Neural crest cell (in vitro differentiated cells): Measurements from ENCODE around the gene RGS10. TPM values are rescaled to one million over a fixed set of nuclear protein-coding genes. Genes with fewer than 3 reads are reported as not detected.

Experiments used
- DNase-seq: peaks from one replicate; pipeline ENCODE4 v3.0.0; 2021; ENCODE audit warnings: low read depth, mixed read lengths, low spot score
- H3K27ac Mint-ChIP-seq: one replicate; pipeline ENCODE4 v1.8.0; 2021; ENCODE audit warnings: mild to moderate bottlenecking, mixed read lengths; ENCODE audit not compliant: unreplicated experiment
- H3K27me3 Mint-ChIP-seq: 2 replicates; pipeline ENCODE4 v1.8.0; 2021; ENCODE audit warnings: low read depth, mild to moderate bottlenecking, mixed read lengths
- H3K36me3 Mint-ChIP-seq: 2 replicates; pipeline ENCODE4 v1.8.0; 2021; ENCODE audit warnings: low read depth, mild to moderate bottlenecking, mixed read lengths
- H3K4me1 Mint-ChIP-seq: 2 replicates; pipeline ENCODE4 v1.8.0; 2021; ENCODE audit warnings: mixed read lengths
- H3K4me3 Mint-ChIP-seq: one replicate; pipeline ENCODE4 v1.8.0; 2021; ENCODE audit warnings: mild to moderate bottlenecking, mixed read lengths
- H3K9me3 Mint-ChIP-seq: 2 replicates; pipeline ENCODE4 v1.8.0; 2021; ENCODE audit warnings: mixed read lengths
- total RNA-seq: library from RNA; stranded (reverse); gene quantifications from 2 replicates; pipeline ENCODE4 v1.2.1, GENCODE V29; 2021
- TF ChIP-seq, protein P1 (sequence below): fragments of 200-600 bp; sonication (generic); conservative IDR thresholded peaks from 2 replicates; pipeline ENCODE4 v1.5.0; 2021; ENCODE audit warnings: antibody characterized with exemption, mild to moderate bottlenecking

The RGS10 gene
- total RNA-seq, 1 donor from 2014 or later = 9.5 TPM

DNA sequence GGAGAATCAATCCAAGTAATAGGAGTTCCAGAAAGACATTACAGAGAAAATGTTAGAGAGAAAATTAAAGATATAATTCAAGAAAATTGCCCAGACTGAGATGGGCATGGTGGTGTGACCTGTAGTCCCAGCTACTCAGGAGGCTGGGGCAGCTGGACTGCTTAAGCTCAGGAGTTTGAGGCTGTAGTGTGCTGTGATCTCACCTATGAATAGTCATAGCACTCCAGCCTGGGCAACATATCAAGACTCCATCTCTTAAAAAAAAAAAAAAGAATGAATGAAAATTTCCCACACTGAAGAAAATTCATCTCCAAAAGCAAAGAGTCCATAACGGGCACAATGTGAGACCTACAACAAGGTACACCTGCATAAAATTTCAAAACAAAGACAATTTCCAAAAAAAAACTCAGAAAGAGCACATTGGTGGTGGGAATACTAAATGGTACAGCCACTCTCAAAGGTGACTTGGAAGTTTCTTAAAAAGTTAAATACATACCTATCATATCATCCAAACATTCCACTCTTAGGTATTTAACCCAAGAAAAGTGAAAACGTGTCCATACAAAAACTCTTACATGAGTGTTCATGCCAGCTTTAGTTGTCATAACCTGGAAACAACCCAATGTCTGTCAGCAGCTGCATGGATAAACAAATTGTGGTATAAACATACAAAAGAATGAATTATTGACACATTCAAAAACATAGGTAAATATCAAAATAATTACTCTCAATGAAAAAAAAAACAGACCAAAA, 6.9 kb upstream of the RGS10 start:
- no peaks in the 10 kb centered on the region for H3K9me3 Mint-ChIP-seq
- H3K4me3 Mint-ChIP-seq = no peak overlapping the region
- DNase-seq = no peak
- H3K27me3 Mint-ChIP-seq = peaks cover 33% of the 10 kb centered on the region
- no peaks in the 10 kb centered on the region for H3K4me1 Mint-ChIP-seq
- no peaks in the 10 kb centered on the region for H3K36me3 Mint-ChIP-seq
- no peak overlapping the region for H3K27ac Mint-ChIP-seq
- TF ChIP-seq, protein P1, sequence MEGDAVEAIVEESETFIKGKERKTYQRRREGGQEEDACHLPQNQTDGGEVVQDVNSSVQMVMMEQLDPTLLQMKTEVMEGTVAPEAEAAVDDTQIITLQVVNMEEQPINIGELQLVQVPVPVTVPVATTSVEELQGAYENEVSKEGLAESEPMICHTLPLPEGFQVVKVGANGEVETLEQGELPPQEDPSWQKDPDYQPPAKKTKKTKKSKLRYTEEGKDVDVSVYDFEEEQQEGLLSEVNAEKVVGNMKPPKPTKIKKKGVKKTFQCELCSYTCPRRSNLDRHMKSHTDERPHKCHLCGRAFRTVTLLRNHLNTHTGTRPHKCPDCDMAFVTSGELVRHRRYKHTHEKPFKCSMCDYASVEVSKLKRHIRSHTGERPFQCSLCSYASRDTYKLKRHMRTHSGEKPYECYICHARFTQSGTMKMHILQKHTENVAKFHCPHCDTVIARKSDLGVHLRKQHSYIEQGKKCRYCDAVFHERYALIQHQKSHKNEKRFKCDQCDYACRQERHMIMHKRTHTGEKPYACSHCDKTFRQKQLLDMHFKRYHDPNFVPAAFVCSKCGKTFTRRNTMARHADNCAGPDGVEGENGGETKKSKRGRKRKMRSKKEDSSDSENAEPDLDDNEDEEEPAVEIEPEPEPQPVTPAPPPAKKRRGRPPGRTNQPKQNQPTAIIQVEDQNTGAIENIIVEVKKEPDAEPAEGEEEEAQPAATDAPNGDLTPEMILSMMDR = no peak

DNA sequence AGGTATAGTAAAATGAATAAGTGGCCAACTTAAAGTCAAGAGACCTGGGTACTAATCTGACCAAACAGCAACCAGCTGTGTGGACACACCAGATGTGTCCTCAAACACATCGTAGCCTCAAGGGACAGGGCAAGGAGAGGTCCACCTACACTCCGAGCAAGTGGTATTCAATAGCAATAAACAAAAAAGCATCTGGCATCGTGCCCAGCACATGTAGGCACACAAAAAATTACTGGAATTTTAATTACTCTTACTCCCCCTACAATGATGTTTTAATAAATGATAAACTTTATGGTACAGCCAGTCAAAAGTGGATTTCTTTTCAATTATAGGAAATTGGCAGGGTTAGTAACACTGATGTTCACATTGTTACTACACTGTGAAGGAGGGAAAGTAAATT, 3.5 kb upstream of the RGS10 start:
- no peak for DNase-seq
- Mint-ChIP-seq H3K27ac (no peak overlapping the region), H3K36me3 (no peaks in the 10 kb centered on the region), H3K9me3 (no peaks in the 10 kb centered on the region), H3K4me3 (peak overlapping the region; percentile 17), H3K27me3 (peaks cover 55% of the 10 kb centered on the region), H3K4me1 (peaks cover 12% of the 10 kb centered on the region)
- TF ChIP-seq, protein P1 = no peak

DNA sequence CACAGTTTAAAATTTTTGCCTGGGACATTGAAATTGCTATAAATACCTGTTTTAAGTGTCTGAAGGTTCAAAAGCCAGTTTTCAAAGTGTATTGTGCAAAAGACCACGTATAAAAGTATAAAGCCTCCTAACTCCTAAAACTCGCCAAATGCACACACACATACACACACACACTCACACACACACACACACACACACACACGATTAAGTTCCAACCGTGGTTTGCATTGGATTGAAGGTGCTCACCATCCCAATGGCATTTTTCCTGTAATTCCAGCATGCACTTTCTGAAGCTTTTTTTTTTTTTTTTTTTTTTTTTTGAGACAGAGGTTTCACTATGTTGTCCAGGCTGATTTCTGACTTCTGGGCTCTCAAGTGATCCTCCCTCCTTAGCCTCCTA, 2.8 kb upstream of the RGS10 start:
- DNase-seq = no peak
- Mint-ChIP-seq H3K4me3 (no peak overlapping the region), H3K36me3 (no peaks in the 10 kb centered on the region), H3K27ac (no peak overlapping the region), H3K9me3 (no peaks in the 10 kb centered on the region), H3K27me3 (peaks cover 62% of the 10 kb centered on the region), H3K4me1 (peaks cover 12% of the 10 kb centered on the region)
- TF ChIP-seq, protein P1 = no peak

DNA sequence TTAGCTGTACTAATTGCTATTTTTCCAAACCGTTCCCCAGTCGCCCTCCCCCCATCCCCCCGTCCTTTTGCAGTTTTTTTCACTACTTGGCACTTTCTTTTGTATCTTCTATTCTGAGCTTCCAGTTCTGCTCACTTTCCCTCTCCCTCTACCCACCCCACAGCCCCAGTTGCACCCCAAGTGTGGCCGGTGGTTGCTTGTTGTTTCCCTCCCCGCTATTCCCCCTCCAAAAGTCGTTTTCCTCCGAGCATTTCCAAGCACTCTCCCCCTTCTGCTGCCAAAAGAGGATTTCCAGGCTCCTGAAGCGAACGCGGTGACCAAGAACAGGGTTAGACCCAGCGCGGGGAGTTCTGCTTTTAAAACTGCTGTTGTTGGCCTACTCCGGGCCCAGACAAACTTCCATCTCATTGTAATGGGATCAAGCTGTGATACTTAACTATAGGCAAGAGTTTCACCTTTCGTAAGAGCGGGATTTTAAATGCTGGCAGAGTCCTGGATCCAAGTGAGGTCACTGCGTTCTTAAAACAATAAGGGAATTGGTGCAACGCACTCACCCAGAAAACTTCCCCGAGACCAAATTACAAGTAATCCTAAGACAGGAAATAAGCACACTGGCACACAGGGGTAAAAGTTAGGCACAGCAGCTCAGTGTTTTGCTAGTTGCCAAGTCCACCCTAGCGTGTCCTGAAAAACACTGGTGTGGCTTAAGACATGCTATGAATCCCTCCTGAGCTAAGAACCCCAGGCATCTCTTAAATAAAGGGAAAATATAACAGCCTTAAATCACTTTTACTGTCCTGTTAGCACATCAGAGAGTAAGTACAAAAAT, 1.5 kb upstream of the RGS10 start:
- Mint-ChIP-seq H3K27ac (no peak overlapping the region), H3K9me3 (no peaks in the 10 kb centered on the region), H3K4me1 (peaks cover 12% of the 10 kb centered on the region), H3K4me3 (peak overlapping the region; percentile 87), H3K36me3 (no peaks in the 10 kb centered on the region), H3K27me3 (peaks cover 66% of the 10 kb centered on the region)
- TF ChIP-seq, protein P1 = no peak
- no peak for DNase-seq

DNA sequence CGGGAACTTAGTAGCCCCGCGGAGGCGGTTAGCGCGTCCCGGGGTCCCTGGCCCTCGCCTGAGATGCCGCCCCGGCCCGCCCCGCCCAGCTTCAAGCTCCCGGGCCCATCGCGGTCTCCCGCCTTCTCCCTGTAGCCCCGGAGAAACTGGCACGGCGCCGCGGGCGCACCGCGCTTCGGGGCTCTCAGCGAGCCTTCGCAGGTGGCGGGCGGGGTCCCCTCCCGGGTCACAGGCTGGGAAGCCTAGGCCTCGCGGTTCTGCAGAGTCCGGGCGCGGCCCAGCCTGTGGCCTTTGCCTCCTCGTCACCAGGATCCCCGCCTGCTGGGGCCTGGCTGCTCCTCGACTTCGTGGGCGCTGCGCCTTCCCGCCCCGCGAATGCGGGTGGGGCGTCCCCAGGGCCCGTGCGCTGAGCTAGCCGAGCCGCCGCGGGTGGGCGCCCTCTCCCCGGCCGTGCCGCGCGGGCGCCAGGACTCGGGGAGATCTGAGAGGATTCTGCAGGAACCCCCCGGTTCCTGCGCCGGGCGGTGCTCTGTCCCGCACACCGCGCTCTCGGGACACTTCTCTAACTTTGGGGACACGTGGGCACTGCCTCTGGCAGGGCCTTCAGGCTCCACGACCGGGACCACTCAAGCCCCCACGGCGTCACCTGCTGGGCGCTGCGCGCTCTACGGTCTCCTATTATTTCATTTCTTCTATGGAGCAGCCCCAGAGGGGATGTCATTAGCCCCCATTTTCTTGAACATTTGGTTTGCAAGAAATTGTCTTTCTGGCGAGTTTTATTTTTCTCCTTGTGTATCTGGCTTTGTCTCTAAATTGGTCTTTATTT, 682 bp upstream of the RGS10 start:
- Mint-ChIP-seq H3K4me3 (peak overlapping the region; percentile 87), H3K27ac (no peak overlapping the region), H3K27me3 (peaks cover 64% of the 10 kb centered on the region), H3K4me1 (peaks cover 16% of the 10 kb centered on the region), H3K9me3 (no peaks in the 10 kb centered on the region), H3K36me3 (no peaks in the 10 kb centered on the region)
- TF ChIP-seq, protein P1 = peak; percentile 62
- peak; percentile 51 for DNase-seq
